Measurements from ENCODE around the gene ATP5ME.
"Not testable (repeated sequence)": the region's sequence is repeated elsewhere in the genome, so short reads cannot be mapped to it uniquely, and the experiment has no call there.

The ATP5ME gene

GRCh38 chr4:705278-706082 lies 31.4 kb upstream of the ATP5ME start, which contains the start of gene PCGF3:
PCGF3 (plus strand) TSS chr4:705832; CDS start chr4:733681, 27,849 bp downstream.
- FAIRE-seq = peak; percentile 98
- peak; percentile 97 for DNase-seq (ENCODE audit: insufficient read length, low spot score)

GRCh38 chr4:704971-705277 lies 30.8 kb upstream of the ATP5ME start:
- DNase-seq (ENCODE audit: insufficient read length, low spot score) (no peak), FAIRE-seq (peak; percentile 46)

- DNase-seq (ENCODE audit: insufficient read length, low spot score) (no peak), FAIRE-seq (no peak)
Measured at GRCh38 chr4:704198-704891, 30.3 kb upstream of the ATP5ME start.

GRCh38 chr4:703336-704197 lies 29.5 kb upstream of the ATP5ME start:
- FAIRE-seq = no peak
- DNase-seq (ENCODE audit: insufficient read length, low spot score) = no peak

GRCh38 chr4:702618-703048 lies 28.6 kb upstream of the ATP5ME start:
- FAIRE-seq (no peak), DNase-seq (ENCODE audit: insufficient read length, low spot score) (no peak)

GRCh38 chr4:700587-701264 lies 26.6 kb upstream of the ATP5ME start:
- peak; percentile 31 for FAIRE-seq
- DNase-seq (ENCODE audit: insufficient read length, low spot score) = no peak

- no peak for FAIRE-seq
- no peak for DNase-seq (ENCODE audit: insufficient read length, low spot score)
Measured at GRCh38 chr4:699816-700580, 25.9 kb upstream of the ATP5ME start.

- DNase-seq (ENCODE audit: insufficient read length, low spot score); FAIRE-seq: not testable (repeated sequence)
Measured at GRCh38 chr4:694341-694940, 20.4 kb upstream of the ATP5ME start.

- FAIRE-seq (no peak), DNase-seq (ENCODE audit: insufficient read length, low spot score) (no peak)
Measured at GRCh38 chr4:692771-693554, 18.9 kb upstream of the ATP5ME start.

GRCh38 chr4:689723-690122 lies 15.6 kb upstream of the ATP5ME start:
- FAIRE-seq = no peak
- no peak for DNase-seq (ENCODE audit: insufficient read length, low spot score)

GRCh38 chr4:688854-689681 lies 15.0 kb upstream of the ATP5ME start, which contains the start of gene SLC49A3:
SLC49A3 (minus strand) TSS chr4:689151; CDS start chr4:689127, 24 bp downstream.
- no peak for FAIRE-seq

GRCh38 chr4:687971-688853 lies 14.1 kb upstream of the ATP5ME start:
- FAIRE-seq (no peak), DNase-seq (ENCODE audit: insufficient read length, low spot score) (no peak)

More at GRCh38 chr4:688854-689681, 15.0 kb upstream of the ATP5ME start, which contains the start of gene SLC49A3:
- no peak for DNase-seq (ENCODE audit: insufficient read length, low spot score)

GRCh38 chr4:687048-687970 lies 13.2 kb upstream of the ATP5ME start:
- FAIRE-seq (peak; percentile 94), DNase-seq (ENCODE audit: insufficient read length, low spot score) (peak; percentile 93)

GRCh38 chr4:686413-687040 lies 12.5 kb upstream of the ATP5ME start:
- DNase-seq (ENCODE audit: insufficient read length, low spot score) (no peak), FAIRE-seq (no peak)

Data from HTR-8/SVneo (cell line).